GM18502 (cell line): Measurements from ENCODE around the gene SLC16A4.
"Not testable (repeated sequence)": the region's sequence is repeated elsewhere in the genome, so short reads cannot be mapped to it uniquely, and the experiment has no call there.

Experiments used
- ATAC-seq: cut with Tn5 transposase; IDR thresholded peaks from one replicate; pipeline ENCODE4 v1.9.1; 2021; ENCODE audit warnings: mild to moderate bottlenecking; ENCODE audit not compliant: unreplicated experiment, poor library complexity

Gene SLC16A4

DNA sequence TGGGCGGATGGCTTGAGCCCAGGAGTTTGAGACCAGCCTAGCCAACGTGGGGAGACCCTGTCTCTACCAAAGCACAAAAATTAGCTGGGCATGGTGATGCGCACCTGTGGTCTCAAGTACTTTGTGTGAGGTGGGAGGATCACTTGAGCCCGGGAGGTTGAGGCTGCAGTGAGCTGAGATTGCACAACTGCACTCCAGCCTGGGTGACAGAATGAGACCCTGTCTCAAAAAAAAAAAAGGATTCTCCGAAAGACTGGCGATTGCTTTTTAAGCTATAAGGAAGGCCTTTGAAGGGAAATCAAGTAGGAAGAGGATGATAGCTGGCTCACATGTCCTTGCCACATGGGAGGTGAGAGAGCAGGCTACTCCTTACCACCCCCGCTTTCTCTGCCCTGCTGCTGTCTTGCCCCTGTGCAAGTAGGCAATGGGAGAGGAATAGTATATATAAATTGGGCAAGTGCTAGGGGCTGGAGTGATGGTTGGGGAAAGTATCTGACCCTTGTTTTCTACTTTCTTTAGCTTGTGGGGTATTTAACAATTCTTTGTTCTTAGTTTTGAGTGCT, 20.4 kb upstream of the SLC16A4 start:
- no peak for ATAC-seq

DNA sequence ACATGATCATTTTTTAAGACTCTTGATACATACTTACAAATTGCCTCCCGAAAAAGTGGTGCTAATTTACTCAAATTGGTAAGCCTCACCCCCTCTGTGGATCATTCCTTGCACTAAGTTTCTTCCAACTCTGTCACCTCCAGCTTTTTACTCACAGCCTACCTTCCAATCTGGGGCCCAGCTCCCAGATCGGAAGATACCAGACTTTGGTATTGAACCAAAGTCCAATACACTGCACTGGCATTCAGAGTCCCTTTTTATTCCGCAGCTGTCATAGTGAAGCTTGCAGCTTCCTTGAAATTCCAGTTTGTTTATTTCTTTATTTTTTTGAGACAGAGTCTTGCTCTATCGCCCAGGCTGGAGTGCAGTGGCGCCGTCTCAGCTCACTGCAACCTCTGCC, 18.5 kb upstream of the SLC16A4 start:
- no peak for ATAC-seq

DNA sequence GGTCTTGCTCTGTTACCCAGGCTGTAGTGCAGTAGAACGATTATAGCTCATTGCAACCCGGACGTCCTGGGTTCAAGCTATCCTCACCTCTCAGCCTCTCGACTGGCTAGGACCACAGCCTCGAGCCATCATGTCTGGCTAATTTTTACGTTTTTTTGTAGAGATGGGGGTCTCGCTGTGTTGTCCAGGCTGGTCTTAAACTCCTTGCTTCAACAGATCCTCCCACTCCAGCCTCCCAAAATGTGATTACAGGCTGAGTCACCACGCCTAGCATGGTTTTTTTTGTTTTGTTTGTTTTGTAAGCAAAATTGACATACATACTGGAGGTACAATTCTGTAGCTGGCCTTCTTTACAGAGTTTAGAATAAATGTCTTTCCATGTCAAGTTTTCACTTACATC, 17.7 kb upstream of the SLC16A4 start:
- ATAC-seq, result no peak

DNA sequence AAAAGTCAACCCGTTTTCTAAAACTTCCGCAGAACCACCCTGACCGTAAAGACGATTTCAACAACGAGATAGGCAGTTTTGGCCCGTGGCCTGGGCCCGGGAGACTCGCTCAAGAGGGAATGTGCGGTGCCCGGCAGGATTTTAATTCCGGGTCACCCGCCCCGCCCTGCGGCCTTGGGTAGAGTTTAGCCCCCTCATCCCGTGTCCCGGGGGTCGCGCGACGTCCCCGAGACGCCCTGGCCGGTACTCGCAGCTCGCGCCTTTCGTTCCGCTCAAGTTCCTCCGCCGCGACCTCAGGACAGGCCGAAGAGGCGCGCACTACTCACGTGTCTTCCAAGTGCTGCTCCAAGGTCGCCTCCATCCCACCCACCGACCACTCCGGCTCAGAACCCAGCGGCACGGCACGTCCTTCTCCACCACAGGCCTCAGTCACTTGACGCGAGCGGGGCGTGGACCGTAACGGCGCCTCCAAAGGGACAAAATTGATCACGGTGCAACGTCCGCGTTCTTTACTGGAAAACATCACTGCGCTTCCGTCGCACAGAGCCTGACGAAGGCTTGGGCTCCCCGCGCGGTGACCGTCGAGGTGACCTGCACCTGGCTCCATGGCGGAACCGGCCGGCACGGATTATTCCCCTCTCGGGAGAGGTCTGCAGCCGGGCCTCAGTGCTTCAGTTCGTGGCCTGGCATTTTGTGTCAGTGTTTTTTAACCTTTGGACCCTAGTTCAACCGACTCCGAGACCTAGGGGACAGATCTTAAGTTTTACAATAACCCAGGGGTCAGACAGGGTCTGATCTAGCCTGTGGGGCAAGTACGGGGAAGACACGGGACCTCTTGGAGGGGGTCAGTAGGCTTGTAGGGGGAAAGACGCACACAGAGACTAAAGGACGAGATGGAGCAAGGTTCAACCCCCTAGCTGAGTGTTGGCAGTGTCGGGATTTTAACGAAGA, 16.7 kb upstream of the SLC16A4 start, which contains the start of gene LAMTOR5:
Gene LAMTOR5, minus strand, starts transcription at position 435 of the 951 bp plus-strand sequence. Its CDS starts 74 bp downstream, at position 361.
- ATAC-seq, result peak; percentile 82

DNA sequence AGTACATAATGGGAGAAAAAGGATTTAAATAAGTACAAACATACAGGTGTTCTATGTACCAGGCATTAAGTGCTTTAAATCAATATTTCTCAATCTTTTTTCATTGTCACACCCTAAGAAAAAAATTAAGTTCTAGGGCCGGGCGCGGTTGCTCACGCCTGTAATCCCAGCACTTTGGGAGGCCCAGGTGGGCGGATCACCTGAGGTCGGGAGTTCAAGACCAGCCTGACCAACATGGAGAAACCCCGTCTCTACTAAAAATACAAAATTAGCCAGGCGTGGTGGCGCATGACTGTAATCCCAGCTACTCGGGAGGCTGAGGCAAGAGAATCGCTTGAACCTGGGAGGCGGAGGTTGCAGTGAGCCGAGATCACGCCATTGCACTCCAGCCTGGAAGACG, 15.6 kb upstream of the SLC16A4 start:
- not testable (repeated sequence) for ATAC-seq

DNA sequence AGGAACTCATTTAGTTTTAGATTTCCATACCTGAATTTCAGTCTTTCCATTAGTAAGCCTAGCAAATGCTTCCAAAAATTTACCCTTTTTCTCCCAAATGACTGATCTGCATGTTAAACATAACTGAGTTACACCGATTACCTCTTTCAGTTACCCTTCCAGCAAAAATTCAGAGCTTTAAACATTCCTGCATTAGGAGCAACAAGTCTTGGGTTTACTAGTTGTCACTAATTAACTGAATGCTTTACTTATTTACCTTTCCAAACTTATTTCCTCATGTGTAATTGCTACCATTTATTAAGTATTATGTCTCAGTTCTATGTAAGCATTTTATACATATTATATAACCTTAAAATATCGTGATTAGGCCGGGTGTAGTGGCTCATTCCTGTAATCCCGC, 13.6 kb upstream of the SLC16A4 start:
- no peak for ATAC-seq

DNA sequence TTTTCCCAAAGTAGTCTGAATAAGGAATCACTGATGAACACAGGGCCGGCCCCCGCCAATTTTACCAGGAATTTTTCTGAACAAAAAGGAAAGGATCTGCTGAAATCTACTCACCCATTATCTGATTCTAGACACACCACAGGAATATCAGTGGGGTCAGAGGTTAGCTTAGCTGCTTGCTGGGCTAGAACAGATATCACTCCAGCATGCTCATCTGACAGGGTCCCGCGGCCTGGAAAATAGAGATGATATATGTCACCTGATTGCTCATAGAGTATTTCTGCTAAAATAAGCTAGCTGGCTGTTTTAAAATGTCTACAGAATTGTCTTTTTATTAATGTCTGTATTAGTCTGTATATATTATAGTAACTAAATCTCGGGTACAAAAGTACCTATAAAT, 13.0 kb upstream of the SLC16A4 start:
- no peak for ATAC-seq

DNA sequence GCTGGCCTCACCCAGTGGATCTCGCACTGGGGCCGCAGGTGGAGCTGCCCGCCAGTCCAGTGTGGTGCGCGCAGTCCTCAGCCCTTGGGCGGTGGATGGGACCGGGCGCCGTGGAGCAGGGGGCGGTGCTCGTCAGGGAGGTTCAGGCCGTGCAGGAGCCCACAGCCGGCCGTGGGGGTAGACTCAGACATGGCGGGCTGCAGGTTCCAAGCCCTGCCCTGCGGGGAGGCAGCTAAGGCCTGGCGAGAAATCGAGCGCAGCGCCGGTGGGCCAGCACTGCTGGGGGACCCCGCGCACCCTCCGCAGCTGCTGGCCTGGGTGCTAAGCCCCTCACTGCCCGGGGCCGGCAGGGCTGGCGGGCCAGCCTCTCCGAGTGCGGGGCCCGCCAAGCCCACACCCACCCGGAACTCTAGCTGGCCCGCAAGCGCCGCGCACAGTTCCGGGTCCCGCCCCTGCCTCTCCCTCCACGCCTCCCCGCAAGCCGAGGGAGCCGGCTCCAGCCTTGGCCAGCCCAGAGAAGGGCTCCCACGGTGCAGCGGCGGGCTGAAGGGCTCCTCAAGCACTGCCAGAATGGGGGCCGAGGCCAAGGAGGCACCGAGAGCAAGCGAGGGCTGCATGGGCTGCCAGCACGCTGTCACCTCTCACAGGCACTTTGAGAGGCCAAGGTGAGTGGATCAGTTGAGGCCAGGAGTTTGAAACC, 5.6 kb upstream of the SLC16A4 start:
- ATAC-seq, result not testable (repeated sequence)

DNA sequence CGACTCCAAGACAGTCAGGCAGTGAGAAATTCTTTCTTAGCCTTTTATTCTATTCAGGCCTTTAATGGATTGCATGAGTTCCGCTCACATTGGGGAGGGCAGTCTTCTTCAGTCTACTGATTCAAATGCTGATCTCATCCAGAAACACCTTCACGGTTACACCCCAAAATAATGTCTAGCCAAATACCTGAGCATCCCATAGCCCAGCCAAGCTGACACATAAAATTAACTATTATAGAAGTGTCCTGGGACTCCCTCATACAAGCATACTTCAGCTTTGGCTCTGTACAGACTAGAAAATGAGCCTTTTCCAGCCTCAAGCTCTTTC, 3.6 kb upstream of the SLC16A4 start:
- no peak for ATAC-seq

DNA sequence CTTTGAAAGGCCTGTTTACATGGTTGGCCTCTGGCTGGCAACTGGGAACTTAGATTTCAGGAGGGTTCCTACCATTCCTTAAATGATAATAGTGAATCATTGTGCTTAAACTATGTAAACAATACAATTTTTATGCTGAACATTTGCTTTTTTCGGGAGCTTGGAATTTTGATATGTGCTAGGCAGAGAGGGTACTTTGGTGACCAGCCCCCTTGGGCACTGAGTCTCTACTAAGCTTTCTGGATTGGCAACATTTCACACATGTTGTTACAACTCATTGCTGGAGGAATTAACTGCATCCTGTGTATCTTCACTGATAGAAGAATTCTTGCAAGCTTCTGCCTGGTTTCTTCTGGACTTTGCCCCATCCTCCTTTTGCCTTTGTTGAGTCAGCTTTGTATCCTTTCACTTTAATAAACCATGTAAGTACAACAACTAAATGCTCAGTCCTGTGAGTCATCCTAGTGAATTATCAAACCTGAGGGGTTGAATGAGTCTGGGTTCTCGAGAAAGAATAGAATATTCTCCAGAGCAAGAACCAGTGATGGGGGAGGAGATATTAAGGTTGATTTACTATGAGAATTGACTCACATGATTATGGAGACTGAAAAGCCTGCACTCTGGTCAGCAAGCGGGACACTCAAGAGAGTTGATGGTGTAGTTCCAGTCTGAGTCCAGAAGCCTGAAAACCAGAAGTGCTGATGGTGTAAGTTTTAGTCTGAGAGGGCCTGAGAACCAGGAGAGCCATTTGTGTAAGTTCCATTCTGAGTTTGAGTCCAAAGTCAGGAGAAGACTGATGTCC, 3.1 kb upstream of the SLC16A4 start:
- no peak for ATAC-seq

DNA sequence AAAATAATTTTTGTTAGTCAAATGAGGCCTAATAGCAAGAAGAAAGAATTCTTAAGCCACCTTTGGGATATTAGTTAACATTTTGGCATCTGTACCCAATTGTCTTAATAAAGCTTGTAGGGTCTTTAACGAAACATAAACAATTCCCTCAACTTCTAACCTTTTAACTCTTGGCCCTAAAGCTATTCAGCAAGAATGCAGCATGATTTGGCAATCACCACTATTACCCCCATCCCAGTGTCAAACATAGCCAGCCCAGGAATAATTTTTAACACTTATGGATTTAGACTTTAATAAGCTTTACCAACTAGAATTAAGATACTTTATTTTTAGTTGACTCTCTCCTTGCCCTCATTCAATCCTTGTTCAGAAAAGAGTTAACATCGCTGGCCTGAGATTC, 2.5 kb upstream of the SLC16A4 start:
- no peak for ATAC-seq

DNA sequence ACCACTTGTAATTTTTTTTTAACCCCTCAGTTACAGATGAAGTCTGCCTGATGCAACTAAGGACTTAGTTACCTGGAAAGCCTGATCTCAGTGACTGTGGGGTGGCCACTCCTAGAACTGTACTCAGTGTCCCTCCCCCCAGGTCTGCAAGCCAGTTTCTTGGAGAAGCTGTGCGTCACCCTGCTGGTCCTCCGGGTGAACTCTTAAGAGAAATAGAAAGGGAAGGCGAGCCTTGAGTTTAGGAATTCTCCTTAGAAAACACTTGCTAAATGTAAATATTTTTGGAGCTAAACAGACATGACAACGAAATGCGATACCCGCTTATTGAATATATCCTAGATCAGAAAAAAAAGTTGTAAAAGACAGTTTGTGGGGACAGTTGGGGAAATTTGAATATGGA, 730 bp downstream of the SLC16A4 start:
- no peak for ATAC-seq

DNA sequence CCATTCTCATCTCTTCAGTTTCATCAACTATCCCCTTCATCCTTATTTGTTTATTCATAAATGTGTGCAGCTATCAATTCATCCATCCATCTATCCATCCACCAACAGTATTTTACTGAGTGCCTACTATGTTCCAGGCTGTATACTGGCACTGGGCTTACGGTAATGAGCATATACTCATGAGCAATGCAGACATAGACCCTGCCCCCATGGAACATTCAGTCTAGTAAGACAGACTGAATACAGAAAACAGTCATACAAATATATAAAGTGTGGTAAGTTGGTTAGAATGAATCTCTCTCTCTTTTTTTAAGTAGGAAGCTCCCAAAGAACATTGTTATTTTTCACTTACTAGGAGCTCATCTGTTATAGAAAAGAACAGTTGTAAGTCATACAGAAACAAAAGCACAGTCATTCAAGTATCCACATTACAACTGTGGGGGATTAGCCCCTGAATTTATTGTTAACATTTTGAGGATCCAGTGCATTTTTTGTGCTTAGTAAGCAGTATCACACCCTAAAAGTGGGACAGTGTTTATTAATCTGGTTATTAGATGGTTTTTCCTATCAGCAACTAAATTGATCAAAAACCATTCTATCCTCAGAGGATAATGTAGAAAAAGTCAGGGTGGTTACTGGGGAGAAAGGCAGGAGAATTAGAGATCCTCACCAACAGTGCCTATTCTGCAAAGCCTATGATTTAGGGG, 3.6 kb downstream of the SLC16A4 start:
- ATAC-seq, result no peak

DNA sequence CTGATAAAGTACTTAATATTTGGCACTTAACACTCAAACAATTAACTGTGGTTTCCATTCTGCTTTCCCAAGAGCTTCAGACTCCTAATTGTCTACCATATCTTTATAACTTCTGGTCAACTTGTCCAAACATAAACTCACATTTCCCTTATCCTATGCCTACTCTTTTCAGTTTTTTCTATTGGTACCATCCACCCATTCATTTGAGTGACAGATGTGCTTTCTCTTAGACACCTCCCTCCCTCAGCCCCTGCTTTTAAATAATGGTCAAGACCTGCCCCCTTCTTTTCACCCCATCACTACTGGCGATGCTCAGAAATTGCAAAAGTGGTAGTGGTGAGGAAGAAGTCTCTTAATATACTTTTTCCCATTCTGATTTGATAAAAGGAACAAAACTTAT, 5.5 kb downstream of the SLC16A4 start:
- no peak for ATAC-seq

DNA sequence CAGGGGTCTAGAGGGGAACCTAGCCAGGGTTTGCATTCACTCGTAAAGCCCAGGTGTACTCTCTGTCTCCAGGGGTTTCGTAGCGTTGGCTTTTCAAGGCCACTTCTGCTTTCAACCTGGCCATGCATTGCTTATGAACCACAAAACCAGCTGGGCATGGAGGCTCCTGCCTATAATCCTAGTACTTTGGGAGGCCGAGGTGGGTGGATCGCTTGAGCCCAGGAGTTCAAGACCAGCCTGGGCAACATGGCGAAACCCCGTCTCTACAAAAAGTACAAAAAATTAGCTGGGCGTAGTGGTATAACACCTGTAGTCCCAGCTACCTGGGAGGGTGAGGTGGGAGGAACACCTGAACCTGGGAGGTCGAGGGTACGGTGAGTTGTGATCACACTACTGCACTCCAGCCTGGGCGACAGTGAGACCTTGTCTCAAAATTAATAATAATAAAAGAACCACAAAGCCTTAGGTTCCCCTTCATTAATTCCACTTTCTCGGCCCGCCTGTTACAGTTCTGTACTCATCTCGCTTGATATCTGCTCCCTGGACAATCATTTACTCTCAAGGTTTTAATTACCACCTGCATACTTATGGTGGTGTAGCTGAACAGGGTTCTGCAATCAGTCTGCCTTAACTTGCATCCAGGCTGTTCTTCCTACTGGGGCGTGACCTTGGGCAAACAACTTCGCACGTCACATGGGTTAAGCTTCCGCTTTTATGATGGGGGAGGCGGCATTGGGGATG, 6.1 kb downstream of the SLC16A4 start:
- ATAC-seq, result peak; percentile 62

DNA sequence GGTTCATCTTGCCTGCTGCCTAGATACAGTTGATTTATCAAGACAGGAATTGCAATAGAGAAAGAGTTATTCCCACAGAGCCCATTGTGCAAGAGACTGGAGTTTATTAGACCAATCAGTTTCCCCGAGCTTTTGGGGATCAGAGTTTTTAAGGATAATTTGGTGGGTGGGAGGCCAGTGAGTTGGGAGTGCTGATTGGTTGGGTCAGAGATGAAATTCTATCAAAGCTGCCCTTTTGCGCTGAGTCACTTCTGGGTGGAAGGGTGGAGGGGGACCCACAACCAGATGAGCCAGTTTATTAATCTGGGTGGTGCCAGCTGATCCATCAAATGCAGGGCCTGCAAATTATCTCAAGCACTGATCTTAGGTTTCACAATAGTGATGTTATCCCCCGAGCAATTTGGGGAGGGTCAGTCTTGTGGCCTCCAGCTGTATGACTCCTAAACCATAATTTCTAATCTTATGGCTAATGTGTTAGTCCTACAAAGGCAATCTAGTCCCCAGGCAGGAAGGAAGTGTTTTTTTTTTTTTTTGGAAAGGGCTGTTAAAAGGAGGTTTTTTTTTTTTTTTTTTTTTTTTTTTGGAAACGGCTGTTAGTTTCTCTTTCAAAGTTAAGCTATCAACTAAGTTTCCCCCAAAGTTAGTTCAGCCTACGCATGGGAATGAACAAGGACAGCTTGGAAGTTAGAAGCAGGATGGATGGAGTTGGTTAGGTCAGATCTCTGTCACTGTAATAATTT, 7.4 kb downstream of the SLC16A4 start:
- no peak for ATAC-seq

DNA sequence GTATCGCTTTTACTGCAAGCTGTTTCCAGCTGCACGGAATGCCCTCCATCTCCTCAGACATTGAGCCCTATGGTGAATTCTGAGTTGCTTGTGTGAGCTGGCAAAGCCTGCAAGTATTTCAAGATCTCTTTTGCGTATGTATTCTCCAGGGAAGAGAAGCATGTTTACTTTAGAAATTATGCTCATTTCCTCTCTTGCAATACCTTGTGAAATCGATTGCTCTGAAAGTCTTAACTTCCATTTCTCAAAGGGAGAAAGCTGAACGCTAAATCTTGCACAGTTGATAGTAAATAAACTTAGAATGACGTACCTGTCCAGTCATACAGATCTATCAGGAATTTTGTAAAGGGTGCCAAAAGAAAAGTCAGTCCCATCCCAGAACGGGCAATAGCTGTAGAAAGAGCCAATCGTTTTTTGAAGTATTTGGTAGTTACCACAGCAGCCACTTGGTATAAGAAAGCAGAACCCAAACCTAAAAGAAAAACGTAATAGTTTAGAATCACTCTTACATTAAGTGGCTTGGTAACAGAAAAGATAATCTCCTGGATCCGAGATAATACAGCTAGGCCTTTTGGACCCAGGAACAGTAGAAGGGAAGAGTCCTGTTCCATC, 10.0 kb downstream of the SLC16A4 start:
- no peak for ATAC-seq

DNA sequence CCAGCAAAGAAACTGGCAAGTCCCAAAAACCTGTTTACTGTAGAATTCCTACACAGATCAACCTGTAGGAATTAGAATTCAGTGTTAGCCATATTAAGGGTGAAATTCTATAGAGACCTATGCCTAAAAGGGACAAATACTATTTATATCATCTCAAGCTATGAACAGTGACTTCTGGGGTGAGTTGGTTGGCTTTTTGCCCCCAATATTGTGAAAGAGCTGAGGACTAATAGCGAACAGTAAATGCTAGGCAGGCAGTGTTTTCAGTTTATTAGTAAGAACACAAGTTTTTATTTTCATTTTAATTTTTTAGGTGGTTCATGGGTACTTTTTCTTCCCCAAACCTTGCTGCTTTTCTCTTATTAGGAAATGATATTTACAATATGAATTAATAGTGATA, 15.3 kb downstream of the SLC16A4 start:
- ATAC-seq, result no peak
